Skeletal muscle satellite cell (primary cell): ENCODE data around the gene REEP3.
A peak's percentile ranks its signal among the peaks of the same experiment; 100 is the strongest.
"Not testable (repeated sequence)": the region's sequence is repeated elsewhere in the genome, so short reads cannot be mapped to it uniquely, and the experiment has no call there.

Source experiments
- H3K27me3 ChIP-seq: 2 replicates; pipeline ENCODE4 v1.7.0; 2013; ENCODE audit warnings: low read length; ENCODE audit not compliant: control insufficient read depth, insufficient read depth
- H3K36me3 ChIP-seq: 2 replicates; pipeline ENCODE4 v1.7.0; 2013; ENCODE audit warnings: mild to moderate bottlenecking, control low read depth, low read length; ENCODE audit not compliant: insufficient read depth
- H3K4me1 ChIP-seq: 2 replicates; pipeline ENCODE4 v1.7.0; 2013; ENCODE audit warnings: low read length; ENCODE audit not compliant: control insufficient read depth, insufficient read depth
- H3K4me2 ChIP-seq: 2 replicates; pipeline ENCODE4 v1.7.0; 2013; ENCODE audit warnings: mild to moderate bottlenecking, low read length
- H3K4me3 ChIP-seq: 2 replicates; pipeline ENCODE4 v1.7.0; 2013; ENCODE audit warnings: low read length
- H3K9ac ChIP-seq: 2 replicates; pipeline ENCODE4 v1.7.0; 2013; ENCODE audit warnings: mild to moderate bottlenecking, low read depth, low read length, moderate library complexity
- H3K9me3 ChIP-seq: replicated peaks from 2 replicates; pipeline ENCODE4 v1.7.0; 2013; ENCODE audit warnings: mild to moderate bottlenecking, control low read depth, low read length

REEP3 gene

GRCh38 chr10:63661347-63661746, 140.1 kb downstream of the REEP3 start:
- H3K27me3 ChIP-seq: no peaks in the 10 kb centered on the region
- H3K9ac ChIP-seq: no peak overlapping the region
- H3K4me1 ChIP-seq: peaks cover under 1% of the 10 kb centered on the region
- no peaks in the 10 kb centered on the region for H3K9me3 ChIP-seq
- H3K4me3 ChIP-seq: no peak overlapping the region
- no peak overlapping the region for H3K4me2 ChIP-seq
- H3K36me3 ChIP-seq: no peaks in the 10 kb centered on the region

- no peaks in the 10 kb centered on the region for H3K9me3 ChIP-seq
- H3K9ac ChIP-seq: no peak overlapping the region
- no peaks in the 10 kb centered on the region for H3K27me3 ChIP-seq
- H3K4me3 ChIP-seq: no peak overlapping the region
- no peaks in the 10 kb centered on the region for H3K36me3 ChIP-seq
- no peak overlapping the region for H3K4me2 ChIP-seq
- peaks cover 17% of the 10 kb centered on the region for H3K4me1 ChIP-seq
These were observed 143.2 kb downstream of the REEP3 start for GRCh38 chr10:63664341-63664885.

- not testable (repeated sequence) for H3K9ac ChIP-seq, H3K4me2 ChIP-seq, H3K9me3 ChIP-seq, H3K36me3 ChIP-seq, H3K4me3 ChIP-seq, H3K27me3 ChIP-seq
- H3K4me1 ChIP-seq: peaks cover 18% of the 10 kb centered on the region
These were observed 143.9 kb downstream of the REEP3 start for GRCh38 chr10:63665006-63665580.

- Histone ChIP-seq H3K9ac (no peak overlapping the region), H3K9me3 (no peaks in the 10 kb centered on the region), H3K4me1 (peaks cover 24% of the 10 kb centered on the region), H3K36me3 (no peaks in the 10 kb centered on the region), H3K4me2 (no peak overlapping the region), H3K4me3 (no peak overlapping the region), H3K27me3 (no peaks in the 10 kb centered on the region)
These were observed 144.5 kb downstream of the REEP3 start for GRCh38 chr10:63665670-63666134.

- Histone ChIP-seq H3K9ac (no peak overlapping the region), H3K36me3 (no peaks in the 10 kb centered on the region), H3K4me1 (peaks cover 33% of the 10 kb centered on the region), H3K27me3 (no peaks in the 10 kb centered on the region), H3K4me2 (peak overlapping the region; percentile 16), H3K4me3 (no peak overlapping the region), H3K9me3 (no peaks in the 10 kb centered on the region)
These were observed 145.7 kb downstream of the REEP3 start for GRCh38 chr10:63666836-63667383.

GRCh38 chr10:63667596-63668480, 146.6 kb downstream of the REEP3 start:
- no peaks in the 10 kb centered on the region for H3K27me3 ChIP-seq
- no peak overlapping the region for H3K4me3 ChIP-seq
- H3K4me1 ChIP-seq: peaks cover 33% of the 10 kb centered on the region
- no peaks in the 10 kb centered on the region for H3K36me3 ChIP-seq
- no peak overlapping the region for H3K9ac ChIP-seq
- no peaks in the 10 kb centered on the region for H3K9me3 ChIP-seq
- no peak overlapping the region for H3K4me2 ChIP-seq

- no peaks in the 10 kb centered on the region for H3K27me3 ChIP-seq
- no peak overlapping the region for H3K9ac ChIP-seq
- H3K4me2 ChIP-seq: peak overlapping the region; percentile 60
- H3K36me3 ChIP-seq: no peaks in the 10 kb centered on the region
- peaks cover 33% of the 10 kb centered on the region for H3K4me1 ChIP-seq
- peak overlapping the region; percentile 30 for H3K4me3 ChIP-seq
- H3K9me3 ChIP-seq: no peaks in the 10 kb centered on the region
These were observed 149.2 kb downstream of the REEP3 start for GRCh38 chr10:63670291-63670898.

GRCh38 chr10:63671317-63671937, 150.2 kb downstream of the REEP3 start:
- Histone ChIP-seq H3K4me3 (no peak overlapping the region), H3K9me3 (no peaks in the 10 kb centered on the region), H3K4me2 (no peak overlapping the region), H3K9ac (no peak overlapping the region), H3K36me3 (no peaks in the 10 kb centered on the region), H3K27me3 (no peaks in the 10 kb centered on the region), H3K4me1 (peaks cover 31% of the 10 kb centered on the region)

- no peaks in the 10 kb centered on the region for H3K27me3 ChIP-seq
- no peaks in the 10 kb centered on the region for H3K9me3 ChIP-seq
- no peak overlapping the region for H3K4me2 ChIP-seq
- peaks cover 22% of the 10 kb centered on the region for H3K4me1 ChIP-seq
- H3K4me3 ChIP-seq: no peak overlapping the region
- no peaks in the 10 kb centered on the region for H3K36me3 ChIP-seq
- no peak overlapping the region for H3K9ac ChIP-seq
These were observed 151.3 kb downstream of the REEP3 start for GRCh38 chr10:63672491-63672890.

- Histone ChIP-seq H3K9ac (no peak overlapping the region), H3K36me3 (no peaks in the 10 kb centered on the region), H3K4me2 (no peak overlapping the region), H3K9me3 (no peaks in the 10 kb centered on the region), H3K4me3 (no peak overlapping the region), H3K4me1 (peaks cover 17% of the 10 kb centered on the region), H3K27me3 (no peaks in the 10 kb centered on the region)
These were observed 152.0 kb downstream of the REEP3 start for GRCh38 chr10:63673246-63673645.

- no peak overlapping the region for H3K4me3 ChIP-seq
- peaks cover 16% of the 10 kb centered on the region for H3K4me1 ChIP-seq
- H3K9me3 ChIP-seq: no peaks in the 10 kb centered on the region
- H3K27me3 ChIP-seq: no peaks in the 10 kb centered on the region
- H3K36me3 ChIP-seq: no peaks in the 10 kb centered on the region
- H3K9ac ChIP-seq: no peak overlapping the region
- H3K4me2 ChIP-seq: no peak overlapping the region
These were observed 152.6 kb downstream of the REEP3 start for GRCh38 chr10:63673846-63674245.
